PC-3 (cell line): ENCODE results near the gene EPB41L4B. TPM values are rescaled to one million over a fixed set of nuclear protein-coding genes. Genes with fewer than 3 reads are reported as not detected.

Source experiments
- ATAC-seq: fragments of 200-7000 bp; cut with Tn5 transposase; 2 replicates; pipeline ENCODE4 v1.9.1; 2020; ENCODE audit warnings: mild to moderate bottlenecking, moderate library complexity
- BruUV-seq: library from RNA; stranded (reverse); fragments of 400-500 nt; replicated peaks from 2 replicates; lab custom pipeline; 2021; lab: Mats Ljungman, UMichigan
- CTCF ChIA-PET: fragments of 300-600 bp; sonication (Branson Sonifier 250); formaldehyde crosslinking; loops from one replicate; lab custom pipeline; 2022; ENCODE audit warnings: antibody characterized with exemption; lab: Charles Lee
- POLR2A ChIA-PET: fragments of 300-600 bp; sonication (Branson Sonifier 250); formaldehyde crosslinking; loops from one replicate; lab custom pipeline; 2022; ENCODE audit warnings: antibody characterized with exemption; ENCODE audit not compliant: unreplicated experiment; lab: Charles Lee
- DNase-seq: peaks from one replicate; pipeline ENCODE4 v3.0.0-alpha.2; 2015
- H2AFZ ChIP-seq: fragments of 300-600 bp; sonication (generic); 2 replicates; pipeline ENCODE4 v1.6.0; 2016; ENCODE audit warnings: antibody characterized with exemption, low read length
- H3F3A ChIP-seq: fragments of 300-600 bp; sonication (generic); one replicate; pipeline ENCODE4 v1.6.0; 2017; ENCODE audit warnings: antibody characterized with exemption, low read length, control low read depth, mild to moderate bottlenecking; ENCODE audit not compliant: unreplicated experiment
- H3K27ac ChIP-seq: fragments of 300-600 bp; sonication (generic); 2 replicates; pipeline ENCODE4 v1.5.1; 2016; ENCODE audit warnings: mild to moderate bottlenecking, low read length
- H3K27me3 ChIP-seq: fragments of 300-600 bp; sonication (generic); 2 replicates; pipeline ENCODE4 v1.6.1; 2016; ENCODE audit warnings: low read length, mixed read lengths
- H3K36me3 ChIP-seq: fragments of 300-600 bp; sonication (generic); 2 replicates; pipeline ENCODE4 v1.6.1; 2016; ENCODE audit warnings: low read depth, mixed run types, low read length, mixed read lengths
- H3K4me1 ChIP-seq: fragments of 300-600 bp; sonication (generic); 2 replicates; pipeline ENCODE4 v1.5.1; 2016; ENCODE audit warnings: low read length; ENCODE audit not compliant: insufficient read depth
- H3K4me2 ChIP-seq: fragments of 300-600 bp; sonication (generic); 2 replicates; pipeline ENCODE4 v1.6.0; 2016; ENCODE audit warnings: low read length
- H3K4me3 ChIP-seq: fragments of 300-600 bp; sonication (generic); 2 replicates; pipeline ENCODE4 v1.5.1; 2016; ENCODE audit warnings: mild to moderate bottlenecking, low read length, mixed read lengths
- H3K79me2 ChIP-seq: fragments of 300-600 bp; sonication (generic); 2 replicates; pipeline ENCODE4 v1.6.1; 2017; ENCODE audit warnings: low read length, mixed read lengths
- H3K9ac ChIP-seq: fragments of 300-600 bp; sonication (generic); 2 replicates; pipeline ENCODE4 v1.6.0; 2016; ENCODE audit warnings: mild to moderate bottlenecking, low read length
- H3K9me2 ChIP-seq: fragments of 300-600 bp; sonication (generic); replicated peaks from 2 replicates; pipeline ENCODE4 v1.6.1; 2016; ENCODE audit warnings: mixed run types, low read length, mixed read lengths
- H3K9me3 ChIP-seq: fragments of 300-600 bp; sonication (generic); 2 replicates; pipeline ENCODE4 v1.6.1; 2016; ENCODE audit warnings: low read length, mixed read lengths
- H4K20me1 ChIP-seq: fragments of 300-600 bp; sonication (generic); 2 replicates; pipeline ENCODE4 v1.6.1; 2016; ENCODE audit warnings: low read length, mixed read lengths
- EZH2 ChIP-seq: fragments of 300-600 bp; sonication (generic); IDR thresholded peaks from one replicate; pipeline ENCODE4 v1.6.1; 2017; ENCODE audit warnings: antibody characterized with exemption, mild to moderate bottlenecking, low read length; ENCODE audit not compliant: unreplicated experiment
- EZH2phosphoT487 ChIP-seq: fragments of 300-600 bp; sonication (generic); IDR thresholded peaks from 2 replicates; pipeline ENCODE4 v1.6.1; 2018; ENCODE audit warnings: mild to moderate bottlenecking, antibody characterized with exemption, low read length, borderline replicate concordance
- intact Hi-C: fragments of 100-400 bp; cut with micrococcal nuclease; formaldehyde crosslinking; loops from 2 replicates; pipeline ENCODE4 v1.9.0; 2023
- total RNA-seq: library from RNA; depleted of rRNA; stranded (reverse); fragments of >200 nt; gene quantifications from 2 replicates; pipeline ENCODE4 v1.2.3, GENCODE V29; 2014
- TF ChIP-seq, protein P1 (sequence below): fragments of 300-600 bp; sonication (generic); conservative IDR thresholded peaks from 2 replicates; pipeline ENCODE4 v1.5.1; 2017; ENCODE audit warnings: antibody characterized with exemption, low read depth, mild to moderate bottlenecking, low read length

The EPB41L4B gene
- total RNA-seq, 1 experiment from 2014 or later: 11.2 TPM

DNA sequence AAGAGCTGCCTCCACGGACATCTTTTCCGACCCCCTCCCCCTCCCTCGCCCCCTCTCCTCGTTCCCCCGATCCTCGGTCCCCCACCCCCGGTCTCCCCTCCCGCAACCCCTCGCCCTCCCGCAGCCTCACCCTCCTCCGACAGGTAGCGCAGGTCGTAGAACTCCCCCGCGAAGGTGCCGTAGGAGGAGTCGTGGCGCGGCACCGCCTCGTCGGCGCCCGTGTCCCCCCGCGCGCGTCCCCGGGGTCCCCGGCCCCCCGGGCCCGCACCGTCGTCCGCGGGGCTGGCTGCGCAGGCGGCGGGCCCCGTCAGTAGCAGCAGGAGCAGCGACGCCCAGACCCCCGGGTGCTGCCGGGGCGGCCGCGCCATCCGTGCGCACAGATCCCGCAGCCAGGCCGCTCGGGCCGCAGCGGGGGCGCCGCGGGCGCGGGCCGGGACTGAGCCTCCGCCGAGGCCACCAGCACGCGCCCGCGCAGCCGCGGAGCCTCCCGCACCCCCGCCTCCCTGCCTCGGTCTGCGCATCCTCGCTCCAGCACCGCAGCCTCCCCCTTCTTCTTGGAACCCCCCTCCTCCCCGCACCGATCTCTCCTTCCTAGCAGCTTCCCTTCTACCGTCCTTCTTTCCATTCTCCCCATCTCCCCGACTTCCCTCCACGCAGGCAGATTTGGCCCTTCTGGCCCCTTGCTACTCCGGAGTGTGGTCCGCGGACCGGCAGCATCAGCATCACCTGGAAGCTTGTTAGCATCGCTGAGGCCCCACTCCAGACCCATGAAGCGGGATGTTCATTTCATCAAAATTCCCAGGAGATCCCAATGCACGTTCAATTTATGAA is 153.9 kb downstream of the EPB41L4B start, which contains the start of gene FRRS1L:
Gene FRRS1L, minus strand, starts transcription at position 479 of the 831 bp plus-strand sequence. Its CDS starts 111 bp downstream, at position 368.
- H3K9me2 ChIP-seq: no peaks in the 10 kb centered on the region
- ChIA-PET CTCF (no interaction called here), POLR2A (no interaction called here)
- no peaks in the 10 kb centered on the region for H3K79me2 ChIP-seq
- BruUV-seq: no TSS peak
- no peak within 1 kb of the TSS for H3K9ac ChIP-seq
- no peaks in the 10 kb centered on the region for H3K36me3 ChIP-seq
- H3K4me2 ChIP-seq: no peak within 1 kb of the TSS
- H3K4me3 ChIP-seq: no peak within 1 kb of the TSS
- no peaks in the 10 kb centered on the region for H3K27me3 ChIP-seq
- no peaks in the 10 kb centered on the region for H3K9me3 ChIP-seq
- no peaks in the 10 kb centered on the region for H3K4me1 ChIP-seq
- no peaks in the 10 kb centered on the region for H4K20me1 ChIP-seq
- intact Hi-C loops: no loop called here
- no peak within 1 kb of the TSS for H3K27ac ChIP-seq
- no peak within 1 kb of the TSS for H2AFZ ChIP-seq
- ATAC-seq (no peak), DNase-seq (no peak)
- TF ChIP-seq EZH2 (no peak), EZH2phosphoT487 (no peak)
- TF ChIP-seq, protein P1, sequence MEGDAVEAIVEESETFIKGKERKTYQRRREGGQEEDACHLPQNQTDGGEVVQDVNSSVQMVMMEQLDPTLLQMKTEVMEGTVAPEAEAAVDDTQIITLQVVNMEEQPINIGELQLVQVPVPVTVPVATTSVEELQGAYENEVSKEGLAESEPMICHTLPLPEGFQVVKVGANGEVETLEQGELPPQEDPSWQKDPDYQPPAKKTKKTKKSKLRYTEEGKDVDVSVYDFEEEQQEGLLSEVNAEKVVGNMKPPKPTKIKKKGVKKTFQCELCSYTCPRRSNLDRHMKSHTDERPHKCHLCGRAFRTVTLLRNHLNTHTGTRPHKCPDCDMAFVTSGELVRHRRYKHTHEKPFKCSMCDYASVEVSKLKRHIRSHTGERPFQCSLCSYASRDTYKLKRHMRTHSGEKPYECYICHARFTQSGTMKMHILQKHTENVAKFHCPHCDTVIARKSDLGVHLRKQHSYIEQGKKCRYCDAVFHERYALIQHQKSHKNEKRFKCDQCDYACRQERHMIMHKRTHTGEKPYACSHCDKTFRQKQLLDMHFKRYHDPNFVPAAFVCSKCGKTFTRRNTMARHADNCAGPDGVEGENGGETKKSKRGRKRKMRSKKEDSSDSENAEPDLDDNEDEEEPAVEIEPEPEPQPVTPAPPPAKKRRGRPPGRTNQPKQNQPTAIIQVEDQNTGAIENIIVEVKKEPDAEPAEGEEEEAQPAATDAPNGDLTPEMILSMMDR: no peak
- H3F3A ChIP-seq: no peaks in the 10 kb centered on the region

DNA sequence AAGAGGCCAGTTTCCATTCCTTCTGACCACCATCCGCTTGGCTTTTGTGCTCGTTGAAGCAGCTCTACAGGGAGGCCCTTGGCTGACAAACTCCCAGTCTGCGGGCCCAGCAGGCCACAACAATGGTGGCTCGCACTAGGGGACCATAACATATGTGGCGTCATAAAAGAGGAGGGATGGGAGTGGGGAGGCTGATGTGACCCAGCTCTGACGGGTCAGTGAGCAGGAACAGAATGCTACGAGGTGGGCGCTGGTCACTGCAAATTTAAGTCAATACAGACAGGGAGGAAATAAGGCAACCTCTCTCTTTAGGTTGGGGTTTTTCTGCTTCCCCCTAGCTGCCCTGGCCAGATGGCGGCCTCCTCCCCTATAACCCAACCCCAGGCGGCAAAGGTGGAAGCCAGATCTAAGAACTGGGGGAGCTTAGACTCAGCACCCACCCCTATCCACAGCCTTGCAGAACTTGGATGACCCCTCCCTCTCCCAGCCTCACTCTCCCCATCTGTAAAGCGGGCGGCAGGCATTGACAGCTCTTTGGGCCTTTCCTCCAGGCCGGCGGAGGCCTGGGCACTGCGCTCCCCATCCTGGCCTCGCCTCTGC is 154.6 kb downstream of the EPB41L4B start:
- Histone ChIP-seq H3K9ac (no peak overlapping the region), H2AFZ (no peak overlapping the region), H3K4me3 (no peak overlapping the region), H3K36me3 (no peaks in the 10 kb centered on the region), H3K79me2 (no peaks in the 10 kb centered on the region), H3K9me2 (no peaks in the 10 kb centered on the region), H3K4me2 (no peak overlapping the region), H3K9me3 (no peaks in the 10 kb centered on the region), H3F3A (no peaks in the 10 kb centered on the region), H3K27me3 (no peaks in the 10 kb centered on the region), H4K20me1 (no peaks in the 10 kb centered on the region), H3K4me1 (no peaks in the 10 kb centered on the region), H3K27ac (no peak overlapping the region)
- TF ChIP-seq, protein P1: no peak
- TF ChIP-seq EZH2 (no peak), EZH2phosphoT487 (no peak)
- BruUV-seq: no TSS peak
- ChIA-PET CTCF (no interaction called here), POLR2A (no interaction called here)
- no peak for ATAC-seq
- intact Hi-C loops: no loop called here
- no peak for DNase-seq

DNA sequence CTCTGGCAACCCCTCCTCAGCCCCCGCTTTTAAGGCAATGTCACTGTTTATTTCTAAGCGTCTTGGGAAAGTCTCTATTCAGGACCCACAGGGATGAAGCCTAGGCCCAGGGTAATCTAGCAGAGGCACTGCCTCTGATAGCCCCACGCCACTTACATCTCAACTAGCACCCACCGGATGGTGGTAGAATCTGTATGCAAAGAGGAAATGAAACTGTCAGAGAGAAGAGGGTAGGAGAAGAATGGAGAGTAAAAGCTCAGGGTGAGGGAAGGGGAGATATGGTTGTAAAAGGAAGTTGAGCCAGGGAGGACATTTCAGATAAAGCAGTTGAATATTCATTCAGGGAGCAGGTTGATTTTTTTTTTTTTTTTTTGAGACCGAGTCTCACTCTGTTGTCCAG is 156.8 kb downstream of the EPB41L4B start:
- no TSS peak for BruUV-seq
- ATAC-seq (no peak), DNase-seq (no peak)
- no peaks in the 10 kb centered on the region for H3K27me3 ChIP-seq
- no peaks in the 10 kb centered on the region for H3K9me2 ChIP-seq
- H3K9me3 ChIP-seq: no peaks in the 10 kb centered on the region
- POLR2A ChIA-PET: no interaction called here
- CTCF ChIA-PET: no interaction called here
- TF ChIP-seq EZH2: no peak
- no peak for TF ChIP-seq EZH2phosphoT487
- TF ChIP-seq, protein P1: no peak
- H3F3A ChIP-seq: no peaks in the 10 kb centered on the region
- no peak overlapping the region for H3K4me2 ChIP-seq
- no peaks in the 10 kb centered on the region for H3K4me1 ChIP-seq
- no peaks in the 10 kb centered on the region for H3K36me3 ChIP-seq
- no peak overlapping the region for H3K4me3 ChIP-seq
- H3K27ac ChIP-seq: no peak overlapping the region
- no peaks in the 10 kb centered on the region for H4K20me1 ChIP-seq
- H3K79me2 ChIP-seq: no peaks in the 10 kb centered on the region
- H2AFZ ChIP-seq: no peak overlapping the region
- intact Hi-C loops: no loop called here
- H3K9ac ChIP-seq: no peak overlapping the region
